NCI-H345 (cell line): ENCODE measurements around the gene SRGAP3.
A peak's percentile ranks its signal among the peaks of the same experiment; 100 is the strongest.
"Not testable (repeated sequence)": the region's sequence is repeated elsewhere in the genome, so short reads cannot be mapped to it uniquely, and the experiment has no call there.

Experiments
- DNase-seq: peaks from one replicate; lab custom pipeline; 2025; lab: John Stamatoyannopoulos, UW

Gene SRGAP3

DNA sequence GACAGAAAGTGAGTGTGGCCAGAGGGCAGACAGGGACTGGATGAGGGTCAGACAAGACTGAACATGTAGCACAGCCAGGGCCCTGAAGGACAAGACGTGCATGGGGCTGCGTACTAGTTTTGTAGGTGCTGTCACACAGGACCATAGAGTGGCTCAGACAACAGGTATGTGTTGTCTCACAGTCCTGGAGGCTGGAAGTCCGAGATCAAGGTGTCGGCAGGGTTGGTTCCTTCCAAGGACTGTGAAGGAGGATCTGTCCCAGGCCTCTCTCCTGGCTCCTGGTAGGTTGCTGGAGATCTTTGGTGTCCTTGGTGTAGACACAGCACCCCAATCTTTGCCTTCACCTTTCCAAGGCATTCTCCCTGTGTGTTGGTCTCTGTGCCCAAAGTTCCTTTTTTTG, 136.4 kb downstream of the SRGAP3 start:
- DNase-seq, result no peak

DNA sequence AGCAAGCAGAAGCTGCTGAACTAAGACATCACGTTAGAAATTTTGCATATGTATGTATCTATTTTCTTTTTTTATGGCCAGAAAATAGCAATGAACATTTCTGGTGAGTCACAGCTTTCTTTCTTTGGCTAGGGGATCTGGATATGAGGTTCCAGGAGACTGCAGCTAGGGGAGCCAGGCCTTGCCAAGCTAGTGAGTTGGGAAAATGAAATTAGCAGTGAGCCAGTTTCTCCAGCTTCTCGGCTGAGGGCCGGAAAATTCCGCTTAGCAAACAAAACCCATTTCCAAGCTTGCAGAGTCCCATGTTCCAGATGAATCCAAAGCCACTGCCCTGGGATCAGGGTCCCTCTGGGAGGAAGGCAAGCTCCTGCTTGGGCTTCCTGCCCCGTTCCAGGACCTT, 137.6 kb downstream of the SRGAP3 start:
- DNase-seq, result no peak

DNA sequence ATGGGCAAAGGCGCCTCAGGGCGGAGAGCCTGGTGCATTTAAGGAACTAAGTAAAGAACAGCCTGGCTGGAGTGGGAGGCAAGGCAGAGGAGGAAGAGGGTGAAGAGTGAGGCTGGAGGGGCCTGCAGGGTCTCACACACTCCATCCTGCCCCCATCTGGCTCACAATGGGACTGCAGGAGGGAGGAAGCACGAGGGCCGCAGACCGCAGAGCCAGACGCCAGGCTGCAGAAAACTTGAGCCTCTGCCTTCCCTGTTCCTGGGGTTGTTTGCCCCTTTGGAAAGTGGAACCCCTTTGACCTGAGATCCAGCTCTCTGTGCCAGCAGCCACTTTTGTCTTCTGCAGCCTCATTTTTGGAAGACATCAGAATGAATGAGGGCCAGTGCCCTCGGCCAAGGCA, 138.0 kb downstream of the SRGAP3 start:
- DNase-seq, result no peak

- no peak for DNase-seq
These were observed 138.6 kb downstream of the SRGAP3 start for GRCh38 chr3:9110802-9111201.

DNA sequence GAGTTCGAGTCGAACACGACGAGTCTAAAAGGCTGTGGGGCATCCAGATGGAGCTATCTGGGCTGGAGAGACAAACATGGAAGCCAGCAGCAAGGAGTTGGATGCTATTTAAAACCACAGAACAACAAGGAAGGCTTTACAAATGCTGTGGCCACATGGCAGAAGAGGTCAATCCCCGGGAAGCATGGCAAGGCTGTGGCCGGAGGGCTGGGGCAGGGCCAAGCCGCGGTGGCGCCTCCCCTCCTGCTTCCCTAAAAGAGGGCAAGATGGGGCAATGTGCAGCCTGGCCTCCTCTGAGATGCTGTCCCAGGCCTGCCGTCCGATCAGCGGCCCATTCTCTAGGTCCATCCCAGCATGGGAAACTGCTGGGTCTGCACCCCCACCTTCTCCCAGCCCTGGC, 139.1 kb downstream of the SRGAP3 start:
- DNase-seq, result no peak

GRCh38 chr3:9109568-9109914, 139.9 kb downstream of the SRGAP3 start:
- no peak for DNase-seq

DNA sequence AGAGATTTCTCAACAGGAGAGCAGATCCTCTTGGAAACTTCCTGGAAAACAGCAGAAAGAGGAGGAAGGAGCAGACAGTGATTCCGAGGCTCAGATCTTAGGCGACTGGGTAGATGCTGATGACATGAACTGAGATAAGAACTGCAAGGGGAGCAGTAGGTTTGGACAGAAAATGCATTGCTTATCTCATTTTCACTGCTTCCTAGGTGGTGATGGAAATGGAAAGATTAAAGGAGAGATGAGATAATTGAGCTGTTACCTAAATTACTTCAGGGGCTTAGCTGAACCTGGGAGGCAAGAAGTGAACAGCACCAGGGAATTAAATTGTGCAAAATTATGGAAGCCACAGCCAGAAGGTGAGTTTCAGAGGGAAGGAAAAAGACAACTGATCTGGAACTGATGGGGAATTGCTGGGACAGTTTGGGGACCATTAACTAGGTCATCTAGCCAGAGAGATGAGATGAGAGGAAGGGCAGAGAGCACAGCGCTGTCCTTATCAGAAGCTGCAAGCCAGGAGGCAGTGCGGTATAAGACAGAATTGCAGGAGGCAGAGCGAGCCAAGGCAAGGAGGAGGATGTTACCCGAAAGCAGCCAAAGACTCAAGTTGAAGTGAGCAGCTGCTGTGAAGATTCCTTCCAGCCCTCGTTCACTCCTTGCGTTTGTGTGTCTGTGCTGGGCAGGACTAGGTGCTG, 140.4 kb downstream of the SRGAP3 start:
- no peak for DNase-seq

DNA sequence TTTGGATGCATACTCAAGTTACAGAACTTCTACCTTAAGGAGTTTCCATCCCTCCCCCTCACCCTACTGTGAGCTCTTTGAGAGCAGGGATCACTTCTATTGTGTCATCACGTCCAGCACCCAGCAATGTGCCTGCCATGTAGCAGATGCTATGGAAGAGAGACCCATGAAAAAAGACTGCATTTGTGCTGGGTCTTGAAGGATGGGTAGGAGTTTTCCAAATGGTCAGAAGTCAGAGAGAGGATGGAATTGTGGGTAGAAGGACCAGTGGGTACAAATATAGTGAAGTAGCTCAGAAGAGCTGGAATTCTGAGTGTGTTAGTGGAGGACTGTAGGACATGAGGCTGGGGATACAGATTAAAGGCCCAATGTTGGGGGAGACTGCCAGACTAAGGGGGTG, 141.7 kb downstream of the SRGAP3 start:
- DNase-seq, result no peak

- no peak for DNase-seq
These were observed 144.0 kb downstream of the SRGAP3 start for GRCh38 chr3:9105421-9105820.

DNA sequence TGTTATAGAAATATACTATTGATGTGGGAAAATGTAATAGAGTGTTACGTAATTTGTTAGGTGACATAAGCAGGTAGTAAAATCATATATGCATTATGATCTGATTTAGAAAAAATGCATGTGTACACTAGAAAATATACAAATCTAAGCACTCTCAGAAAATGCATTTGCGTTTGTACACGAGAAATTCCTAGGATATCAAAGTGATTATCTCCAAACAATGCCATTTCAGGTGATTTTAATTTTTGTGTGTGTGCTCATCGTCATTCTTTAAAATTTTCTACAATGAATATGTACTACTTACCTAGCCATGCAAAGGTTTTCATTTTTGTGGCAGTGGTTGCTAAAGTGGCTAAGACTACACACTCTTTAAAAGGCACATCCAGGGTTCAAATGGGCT, 145.3 kb downstream of the SRGAP3 start:
- no peak for DNase-seq

GRCh38 chr3:9102240-9102981, 147.0 kb downstream of the SRGAP3 start:
- no peak for DNase-seq

- DNase-seq, result no peak
These were observed 148.2 kb downstream of the SRGAP3 start for GRCh38 chr3:9101286-9101685.

DNA sequence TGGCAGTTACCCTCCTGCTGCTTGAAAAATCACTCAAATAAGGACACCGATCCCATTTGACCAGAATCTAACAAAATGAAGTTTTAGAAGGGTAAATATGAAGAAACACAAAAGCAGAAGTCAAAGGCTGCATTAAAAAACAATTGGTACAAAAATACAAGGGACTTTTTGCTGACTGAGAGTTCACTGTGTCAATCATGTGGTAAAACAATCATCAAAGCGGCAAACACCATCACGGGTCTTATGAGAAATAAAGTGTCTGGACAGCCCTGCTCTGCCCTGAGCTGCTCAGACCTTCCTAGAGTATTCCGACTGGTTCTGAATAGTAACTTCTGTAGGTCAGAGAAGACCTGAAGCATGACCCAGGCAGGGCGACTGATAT, 148.9 kb downstream of the SRGAP3 start:
- no peak for DNase-seq

- no peak for DNase-seq
These were observed 149.5 kb downstream of the SRGAP3 start for GRCh38 chr3:9099702-9100512.

- DNase-seq, result peak; percentile 27
These were observed 150.4 kb downstream of the SRGAP3 start for GRCh38 chr3:9098716-9099675.

- DNase-seq, result no peak
These were observed 152.0 kb downstream of the SRGAP3 start for GRCh38 chr3:9097495-9097894.

GRCh38 chr3:9091486-9092235, 157.8 kb downstream of the SRGAP3 start:
- DNase-seq, result no peak

GRCh38 chr3:9088441-9089353, 160.7 kb downstream of the SRGAP3 start:
- no peak for DNase-seq

- DNase-seq, result no peak
These were observed 161.5 kb downstream of the SRGAP3 start for GRCh38 chr3:9087831-9088413.

DNA sequence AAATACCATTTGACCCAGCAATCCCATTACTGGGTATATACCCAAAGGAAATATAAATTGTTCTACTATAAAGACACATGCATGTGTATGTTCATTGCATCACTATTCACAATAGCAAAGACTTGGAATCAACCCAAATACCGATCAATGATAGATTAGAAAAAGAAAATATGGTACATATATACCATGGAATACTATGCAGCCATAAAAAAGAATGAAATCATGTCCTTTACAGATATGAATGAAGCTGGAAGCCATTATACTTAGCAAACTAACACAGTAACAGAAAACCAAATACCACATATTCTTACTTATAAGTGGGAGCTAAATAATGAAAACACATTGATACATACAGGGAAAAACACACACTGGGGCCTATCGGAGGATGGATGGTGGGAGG, 164.0 kb downstream of the SRGAP3 start:
- DNase-seq, result not testable (repeated sequence)
